ENCODE results near the gene SNX10.

Gene SNX10

GRCh38 chr7:26305090-26305868, 13.6 kb downstream of the SNX10 start:
- FAIRE-seq = no peak

GRCh38 chr7:26305869-26306665, 14.4 kb downstream of the SNX10 start:
- no peak for FAIRE-seq

GRCh38 chr7:26306790-26307189, 15.1 kb downstream of the SNX10 start:
- no peak for FAIRE-seq

GRCh38 chr7:26307226-26307625, 15.6 kb downstream of the SNX10 start:
- no peak for FAIRE-seq

GRCh38 chr7:26307791-26308190, 16.1 kb downstream of the SNX10 start:
- FAIRE-seq = no peak

GRCh38 chr7:26308551-26308950, 16.9 kb downstream of the SNX10 start:
- FAIRE-seq = no peak

GRCh38 chr7:26309089-26309488, 17.4 kb downstream of the SNX10 start:
- FAIRE-seq = no peak

GRCh38 chr7:26311798-26312197, 20.1 kb downstream of the SNX10 start:
- no peak for FAIRE-seq

GRCh38 chr7:26317211-26317610, 25.5 kb downstream of the SNX10 start:
- no peak for FAIRE-seq

GRCh38 chr7:26318921-26319320, 27.3 kb downstream of the SNX10 start:
- no peak for FAIRE-seq

GRCh38 chr7:26319636-26320035, 28.0 kb downstream of the SNX10 start:
- FAIRE-seq = no peak

- no peak for FAIRE-seq
Observed at GRCh38 chr7:26320878-26321277, 29.2 kb downstream of the SNX10 start.

- no peak for FAIRE-seq
Observed at GRCh38 chr7:26321435-26321834, 29.8 kb downstream of the SNX10 start.

GRCh38 chr7:26326211-26326610, 34.5 kb downstream of the SNX10 start:
- no peak for FAIRE-seq

GRCh38 chr7:26328498-26329390, 37.1 kb downstream of the SNX10 start:
- FAIRE-seq = no peak

GRCh38 chr7:26329520-26330255, 38.0 kb downstream of the SNX10 start:
- FAIRE-seq = no peak

GRCh38 chr7:26331113-26331512, 39.5 kb downstream of the SNX10 start:
- FAIRE-seq = no peak

GRCh38 chr7:26331789-26332188, 40.1 kb downstream of the SNX10 start:
- FAIRE-seq = no peak

- FAIRE-seq = no peak
Observed at GRCh38 chr7:26332698-26333097, 41.0 kb downstream of the SNX10 start.

GRCh38 chr7:26334166-26334859, 42.7 kb downstream of the SNX10 start:
- FAIRE-seq = no peak

GRCh38 chr7:26337232-26337865, 45.7 kb downstream of the SNX10 start:
- no peak for FAIRE-seq
